Esophagus squamous epithelium (tissue), 4 donors: Measurements from ENCODE around the gene KCNH4.

Source experiments
- CTCF ChIP-seq, 6 experiments: fragments of 450-650 bp in 4 of 6; fragments of 200-600 bp in 2 of 6; sonication (generic) in 2 of 6; IDR thresholded peaks; one replicate each; pipeline ENCODE4 v1.5.1; 2016 to 2019; ENCODE audit warnings: antibody characterized with exemption in 6 of 6, mild to moderate bottlenecking in 4 of 6, moderate library complexity in 4 of 6
- POLR2A ChIP-seq, 4 donors: fragments of 450-650 bp; IDR thresholded peaks; one replicate each; pipeline ENCODE4 v1.6.1; 2017; ENCODE audit warnings: antibody characterized with exemption in 4 of 4, mild to moderate bottlenecking in 4 of 4, moderate library complexity in 3 of 4

- TF ChIP-seq CTCF (IDR thresholded peaks at IDR 0.05) (no peak), POLR2A (IDR thresholded peaks at IDR 0.05) (no peak)
Observed at GRCh38 chr17:42203354-42203753, 22.4 kb upstream of the KCNH4 start.
